ENCODE measurements around the gene CENPM. TPM values are rescaled to one million over a fixed set of nuclear protein-coding genes. Genes with fewer than 3 reads are reported as not detected.
"Not testable (repeated sequence)": the region's sequence is repeated elsewhere in the genome, so short reads cannot be mapped to it uniquely, and the experiment has no call there.

CENPM gene
- total RNA-seq, 1 donor from 2014 or later = 82.0 TPM

- intact Hi-C loops (cut with micrococcal nuclease) = loop anchor here (1.0 kb wide), 4 partner anchors 11 to 212 kb away; partner anchors contain the start of genes CENPM and NAGA
- peaks cover 4% of the 10 kb centered on the region for H3K27me3 Mint-ChIP-seq (ENCODE audit: insufficient read depth)
- peak overlapping the region; percentile 8 for H3K27ac Mint-ChIP-seq
- no peaks in the 10 kb centered on the region for H3K36me3 Mint-ChIP-seq (ENCODE audit: low read depth)
- peaks cover 5% of the 10 kb centered on the region for H3K4me1 Mint-ChIP-seq (ENCODE audit: low read depth)
- no peak for DNase-seq (ENCODE audit: low spot score)
- no peak overlapping the region for H3K4me3 Mint-ChIP-seq
- no peaks in the 10 kb centered on the region for H3K9me3 Mint-ChIP-seq
These were observed 11.1 kb upstream of the CENPM start for GRCh38 chr22:41957941-41958556.

- H3K4me1 Mint-ChIP-seq (ENCODE audit: low read depth) = peaks cover 20% of the 10 kb centered on the region
- H3K36me3 Mint-ChIP-seq (ENCODE audit: low read depth) = no peaks in the 10 kb centered on the region
- H3K27ac Mint-ChIP-seq = no peak overlapping the region
- no peak for DNase-seq (ENCODE audit: low spot score)
- H3K27me3 Mint-ChIP-seq (ENCODE audit: insufficient read depth) = peaks cover 3% of the 10 kb centered on the region
- H3K4me3 Mint-ChIP-seq = no peak overlapping the region
- intact Hi-C loops (cut with micrococcal nuclease) = no loop called here
- no peaks in the 10 kb centered on the region for H3K9me3 Mint-ChIP-seq
These were observed 5.8 kb upstream of the CENPM start for GRCh38 chr22:41952713-41953112.

- H3K36me3 Mint-ChIP-seq (ENCODE audit: low read depth) = no peaks in the 10 kb centered on the region
- DNase-seq (ENCODE audit: low spot score) = no peak
- peaks cover 21% of the 10 kb centered on the region for H3K4me1 Mint-ChIP-seq (ENCODE audit: low read depth)
- no peak within 1 kb of the TSS for H3K27ac Mint-ChIP-seq
- intact Hi-C loops (cut with micrococcal nuclease) = no loop called here
- H3K4me3 Mint-ChIP-seq = no peak within 1 kb of the TSS
- no peaks in the 10 kb centered on the region for H3K9me3 Mint-ChIP-seq
- H3K27me3 Mint-ChIP-seq (ENCODE audit: insufficient read depth) = no peaks in the 10 kb centered on the region
These were observed 5.0 kb upstream of the CENPM start, which contains the start of gene SMIM45 for GRCh38 chr22:41951898-41952474. SMIM45 (plus strand) TSS chr22:41952150.

GRCh38 chr22:41949297-41949965, 2.5 kb upstream of the CENPM start:
- Mint-ChIP-seq H3K36me3 (ENCODE audit: low read depth) (peaks cover 9% of the 10 kb centered on the region), H3K4me3 (no peak overlapping the region), H3K9me3 (no peaks in the 10 kb centered on the region), H3K4me1 (ENCODE audit: low read depth) (peaks cover 38% of the 10 kb centered on the region), H3K27ac (no peak overlapping the region), H3K27me3 (ENCODE audit: insufficient read depth) (no peaks in the 10 kb centered on the region)
- DNase-seq (ENCODE audit: low spot score) = no peak
- intact Hi-C loops (cut with micrococcal nuclease) = loop anchor here (10.0 kb wide), 1 partner anchor 505 kb away; the partner anchor contains the start of gene TOB2

GRCh38 chr22:41948928-41949296, 2.0 kb upstream of the CENPM start:
- H3K27me3 Mint-ChIP-seq (ENCODE audit: insufficient read depth); H3K27ac Mint-ChIP-seq; DNase-seq (ENCODE audit: low spot score); H3K4me3 Mint-ChIP-seq; H3K9me3 Mint-ChIP-seq: not testable (repeated sequence)
- Mint-ChIP-seq H3K36me3 (ENCODE audit: low read depth) (peaks cover 10% of the 10 kb centered on the region), H3K4me1 (ENCODE audit: low read depth) (peaks cover 40% of the 10 kb centered on the region)
- intact Hi-C loops (cut with micrococcal nuclease) = loop anchor here (10.0 kb wide), 1 partner anchor 504 kb away; the partner anchor contains the start of gene TOB2

- H3K4me3 Mint-ChIP-seq = peak overlapping the region; percentile 92
- peaks cover 43% of the 10 kb centered on the region for H3K4me1 Mint-ChIP-seq (ENCODE audit: low read depth)
- H3K9me3 Mint-ChIP-seq = no peaks in the 10 kb centered on the region
- no peak overlapping the region for H3K27ac Mint-ChIP-seq
- intact Hi-C loops (cut with micrococcal nuclease) = loop anchor here (10.0 kb wide), 1 partner anchor 503 kb away; the partner anchor contains the start of gene TOB2
- peaks cover 16% of the 10 kb centered on the region for H3K36me3 Mint-ChIP-seq (ENCODE audit: low read depth)
- no peak for DNase-seq (ENCODE audit: low spot score)
- no peaks in the 10 kb centered on the region for H3K27me3 Mint-ChIP-seq (ENCODE audit: insufficient read depth)
These were observed 1.2 kb upstream of the CENPM start for GRCh38 chr22:41948142-41948541.

GRCh38 chr22:41947424-41948080, 600 bp upstream of the CENPM start:
- peaks cover 21% of the 10 kb centered on the region for H3K36me3 Mint-ChIP-seq (ENCODE audit: low read depth)
- no peak for DNase-seq (ENCODE audit: low spot score)
- H3K4me3 Mint-ChIP-seq = peak overlapping the region; percentile 92
- peaks cover 43% of the 10 kb centered on the region for H3K4me1 Mint-ChIP-seq (ENCODE audit: low read depth)
- intact Hi-C loops (cut with micrococcal nuclease) = loop anchor here (1.0 to 10.0 kb wide), 4 partner anchors 10 to 503 kb away; partner anchors contain the start of genes NAGA and TOB2
- no peaks in the 10 kb centered on the region for H3K9me3 Mint-ChIP-seq
- H3K27ac Mint-ChIP-seq = peak overlapping the region; percentile 93
- no peaks in the 10 kb centered on the region for H3K27me3 Mint-ChIP-seq (ENCODE audit: insufficient read depth)

- H3K4me1 Mint-ChIP-seq (ENCODE audit: low read depth) = peaks cover 67% of the 10 kb centered on the region
- H3K36me3 Mint-ChIP-seq (ENCODE audit: low read depth) = peaks cover 41% of the 10 kb centered on the region
- intact Hi-C loops (cut with micrococcal nuclease) = loop anchor here (10.0 kb wide), 1 partner anchor 499 kb away; the partner anchor contains the start of gene TOB2
- no peaks in the 10 kb centered on the region for H3K27me3 Mint-ChIP-seq (ENCODE audit: insufficient read depth)
- no peak for DNase-seq (ENCODE audit: low spot score)
- H3K4me3 Mint-ChIP-seq = peak overlapping the region; percentile 73
- H3K27ac Mint-ChIP-seq = peak overlapping the region; percentile 90
- no peaks in the 10 kb centered on the region for H3K9me3 Mint-ChIP-seq
These were observed 3.2 kb downstream of the CENPM start for GRCh38 chr22:41943661-41944209.

- Mint-ChIP-seq H3K4me1 (ENCODE audit: low read depth) (peaks cover 53% of the 10 kb centered on the region), H3K27me3 (ENCODE audit: insufficient read depth) (no peaks in the 10 kb centered on the region), H3K27ac (peak overlapping the region; percentile 100), H3K36me3 (ENCODE audit: low read depth) (peaks cover 48% of the 10 kb centered on the region), H3K9me3 (no peaks in the 10 kb centered on the region), H3K4me3 (peak overlapping the region; percentile 85)
- DNase-seq (ENCODE audit: low spot score) = peak; percentile 82
- intact Hi-C loops (cut with micrococcal nuclease) = loop anchor here (1.0 to 10.0 kb wide), 13 partner anchors 22 to 496 kb away; partner anchors contain the start of genes CCDC134, PHETA2, SNU13 and TOB2
These were observed 5.9 kb downstream of the CENPM start for GRCh38 chr22:41940832-41941765.

- no peaks in the 10 kb centered on the region for H3K27me3 Mint-ChIP-seq (ENCODE audit: insufficient read depth)
- H3K4me1 Mint-ChIP-seq (ENCODE audit: low read depth) = peaks cover 46% of the 10 kb centered on the region
- peak; percentile 93 for DNase-seq (ENCODE audit: low spot score)
- no peaks in the 10 kb centered on the region for H3K9me3 Mint-ChIP-seq
- peak overlapping the region; percentile 100 for H3K27ac Mint-ChIP-seq
- H3K4me3 Mint-ChIP-seq = peak overlapping the region; percentile 85
- H3K36me3 Mint-ChIP-seq (ENCODE audit: low read depth) = peaks cover 43% of the 10 kb centered on the region
- intact Hi-C loops (cut with micrococcal nuclease) = loop anchor here (1.0 to 10.0 kb wide), 8 partner anchors 21 to 495 kb away; partner anchors contain the start of genes PHETA2, SNU13 and TOB2
These were observed 6.7 kb downstream of the CENPM start for GRCh38 chr22:41939981-41940831.

GRCh38 chr22:41936894-41937169, 10.1 kb downstream of the CENPM start:
- no peak for DNase-seq (ENCODE audit: low spot score)
- intact Hi-C loops (cut with micrococcal nuclease) = no loop called here
- Mint-ChIP-seq H3K27ac (no peak overlapping the region), H3K9me3 (no peaks in the 10 kb centered on the region), H3K36me3 (ENCODE audit: low read depth) (peaks cover 23% of the 10 kb centered on the region), H3K4me3 (no peak overlapping the region), H3K27me3 (ENCODE audit: insufficient read depth) (no peaks in the 10 kb centered on the region), H3K4me1 (ENCODE audit: low read depth) (peaks cover 29% of the 10 kb centered on the region)
